IMR-90 (cell line): ENCODE results near the gene NME7. TPM values are rescaled to one million over a fixed set of nuclear protein-coding genes. Genes with fewer than 3 reads are reported as not detected.

Experiments used
- ATAC-seq: fragments of 200-7000 bp; cut with Tn5 transposase; 2 replicates; pipeline ENCODE4 v1.9.1; 2020; ENCODE audit warnings: low read depth, mild to moderate bottlenecking, moderate library complexity
- BruUV-seq: library from RNA; stranded (reverse); fragments of 400-500 nt; replicated peaks from 2 replicates; lab custom pipeline; 2021; lab: Mats Ljungman, UMichigan
- CTCF ChIA-PET: fragments of 300-600 bp; formaldehyde crosslinking; extraction: SDS; loops from one replicate; lab custom pipeline; 2021; ENCODE audit warnings: antibody characterized with exemption; lab: Yijun Ruan, JAX
- POLR2A ChIA-PET: fragments of 300-600 bp; sonication (Branson Sonifier 250); formaldehyde crosslinking; loops from one replicate; lab custom pipeline; 2022; ENCODE audit warnings: antibody characterized with exemption; ENCODE audit not compliant: unreplicated experiment; lab: Charles Lee
- DNase-seq: peaks from one replicate; pipeline ENCODE4 v3.0.0; 2013
- H2AFZ ChIP-seq: replicated peaks from 2 replicates; pipeline ENCODE3; 2013; ENCODE audit warnings: low read length, mild to moderate bottlenecking; ENCODE audit not compliant: poor library complexity
- H2AK5ac ChIP-seq: 2 replicates; pipeline ENCODE4 v1.6.1; 2013; ENCODE audit warnings: low read depth, low read length, inconsistent platforms
- H2AK9ac ChIP-seq: replicated peaks from 2 replicates; pipeline ENCODE3; 2013; ENCODE audit warnings: mild to moderate bottlenecking, low read depth, low read length, moderate library complexity; ENCODE audit not compliant: poor library complexity
- H2BK120ac ChIP-seq: 2 replicates; pipeline ENCODE4 v1.6.1; 2013; ENCODE audit warnings: low read depth, low read length, inconsistent platforms
- H2BK15ac ChIP-seq: 3 replicates; pipeline ENCODE4 v1.6.1; 2013; ENCODE audit warnings: low read depth, low read length, inconsistent platforms
- H2BK20ac ChIP-seq: 2 replicates; pipeline ENCODE4 v1.6.1; 2013; ENCODE audit warnings: low read depth, mild to moderate bottlenecking, inconsistent platforms, low read length, moderate library complexity
- H2BK5ac ChIP-seq: 2 replicates; pipeline ENCODE4 v1.6.1; 2013; ENCODE audit warnings: mild to moderate bottlenecking, low read depth, low read length, inconsistent platforms; ENCODE audit not compliant: poor library complexity, severe bottlenecking
- H3K14ac ChIP-seq: replicated peaks from 2 replicates; pipeline ENCODE4 v1.6.1; 2013; ENCODE audit warnings: low read depth, low read length, inconsistent platforms
- H3K18ac ChIP-seq: 2 replicates; pipeline ENCODE4 v1.6.1; 2013; ENCODE audit warnings: low read depth, low read length, control low read depth
- H3K23ac ChIP-seq: 2 replicates; pipeline ENCODE4 v1.6.1; 2013; ENCODE audit warnings: low read depth, low read length, inconsistent platforms
- H3K27ac ChIP-seq: 2 replicates; pipeline ENCODE4 v1.5.1; 2013; ENCODE audit warnings: mild to moderate bottlenecking, control low read depth, low read length; ENCODE audit not compliant: insufficient read depth
- H3K27me3 ChIP-seq: 2 replicates; pipeline ENCODE4 v1.6.1; 2013; ENCODE audit warnings: low read length; ENCODE audit not compliant: control insufficient read depth, insufficient read depth
- H3K36me3 ChIP-seq: 2 replicates; pipeline ENCODE4 v1.6.1; 2013; ENCODE audit warnings: low read length, mixed read lengths; ENCODE audit not compliant: control insufficient read depth, insufficient read depth
- H3K4ac ChIP-seq: 2 replicates; pipeline ENCODE4 v1.6.1; 2013; ENCODE audit warnings: low read depth, low read length, inconsistent platforms
- H3K4me1 ChIP-seq: 2 replicates; pipeline ENCODE4 v1.6.1; 2013; ENCODE audit warnings: low read length, mixed read lengths; ENCODE audit not compliant: control insufficient read depth, insufficient read depth
- H3K4me2 ChIP-seq: 2 replicates; pipeline ENCODE4 v1.6.1; 2013; ENCODE audit warnings: low read depth, mild to moderate bottlenecking, control low read depth, low read length, moderate library complexity
- H3K4me3 ChIP-seq: 2 replicates; pipeline ENCODE4 v1.5.1; 2013; ENCODE audit warnings: low read depth, mild to moderate bottlenecking, control low read depth, low read length, moderate library complexity; ENCODE audit not compliant: insufficient read depth
- H3K56ac ChIP-seq: 2 replicates; pipeline ENCODE4 v1.6.1; 2013; ENCODE audit warnings: low read length, inconsistent platforms; ENCODE audit not compliant: insufficient read depth; ENCODE audit errors: extremely low read depth
- H3K79me1 ChIP-seq, 2 experiments: 2 replicates each; pipeline ENCODE4 v1.6.1; 2013; ENCODE audit warnings: low read length in 2 of 2, inconsistent platforms in 1 of 2, low read depth in 1 of 2
- H3K9ac ChIP-seq: 2 replicates; pipeline ENCODE4 v1.6.1; 2013; ENCODE audit warnings: low read depth, low read length, control low read depth
- H3K9me1 ChIP-seq: 2 replicates; pipeline ENCODE4 v1.6.1; 2013; ENCODE audit warnings: low read length, inconsistent platforms; ENCODE audit not compliant: insufficient read depth
- H3K9me3 ChIP-seq: 2 replicates; pipeline ENCODE4 v1.6.1; 2013; ENCODE audit warnings: low read length; ENCODE audit not compliant: control insufficient read depth, insufficient read depth
- H4K20me1 ChIP-seq: 2 replicates; pipeline ENCODE4 v1.6.1; 2013; ENCODE audit warnings: low read length, inconsistent platforms; ENCODE audit not compliant: insufficient read depth
- H4K5ac ChIP-seq: 2 replicates; pipeline ENCODE4 v1.6.1; 2013; ENCODE audit warnings: mild to moderate bottlenecking, low read depth, low read length, control low read depth
- H4K8ac ChIP-seq, 2 experiments: 2 replicates each; pipeline ENCODE4 v1.6.1; 2013; ENCODE audit warnings: low read depth in 2 of 2, low read length in 2 of 2, control low read depth in 1 of 2, inconsistent platforms in 1 of 2
- H4K91ac ChIP-seq: 2 replicates; pipeline ENCODE4 v1.6.1; 2013; ENCODE audit warnings: low read depth, low read length, inconsistent platforms; ENCODE audit not compliant: insufficient read depth
- CHD1 ChIP-seq: IDR thresholded peaks from 2 replicates; pipeline ENCODE4 v1.6.1; 2012; ENCODE audit warnings: low read depth, low read length, improper control_type of control experiment
- MAFK ChIP-seq: IDR thresholded peaks from 2 replicates; pipeline ENCODE4 v1.6.1; 2012; ENCODE audit warnings: low read depth, low read length, improper control_type of control experiment
- dilution Hi-C: fragments of 300-500 bp; cut with HindIII; formaldehyde crosslinking; loops from one replicate; pipeline ENCODE4 v1.14.3; 2018; ENCODE audit warnings: low sequenced_read_pairs; ENCODE audit not compliant: unreplicated experiment
- in situ Hi-C: fragments of 300-500 bp; cut with MboI; formaldehyde crosslinking; loops from 3 replicates; pipeline ENCODE4 v1.14.3; 2019; ENCODE audit warnings: low sequenced_read_pairs, inconsistent platforms, mixed read lengths
- intact Hi-C: fragments of 100-400 bp; cut with micrococcal nuclease; formaldehyde crosslinking; loops from 2 replicates; pipeline ENCODE4 v1.10.0; 2022
- polyA plus RNA-seq, 3 experiments: library from polyadenylated mRNA; depleted of rRNA; stranded (reverse); fragments of >200 nt; gene quantifications; 2 replicates each; pipeline ENCODE4 v1.2.3, GENCODE V29; 2012; ENCODE audit warnings: low replicate concordance in 1 of 3
- total RNA-seq: library from RNA; depleted of rRNA; stranded (reverse); fragments of >200 nt; gene quantifications from 2 replicates; pipeline ENCODE4 v1.2.3, GENCODE V29; 2012

NME7 gene
- total and polyA plus RNA-seq, 2 of the 4 experiments (the other 2 are of a cell fraction) = 18.3 to 22.4 TPM

DNA sequence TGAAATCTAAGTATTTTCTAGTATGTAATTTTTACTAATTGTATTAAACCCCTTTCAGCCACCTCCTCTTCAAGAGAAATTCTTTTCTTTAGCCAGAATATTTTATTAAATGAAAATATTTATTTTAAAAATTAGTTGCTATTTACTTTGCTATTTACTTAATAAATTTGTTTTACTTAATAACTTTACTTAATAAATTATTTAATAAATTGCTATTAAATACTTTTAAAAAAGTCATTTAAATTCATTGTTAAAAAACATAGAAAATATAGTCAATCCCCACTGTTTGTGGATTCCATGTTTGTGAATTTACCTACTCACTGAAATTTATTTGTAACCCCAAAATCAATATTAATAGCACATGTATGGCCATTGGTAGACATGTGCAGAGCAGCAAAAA, 155.5 kb downstream of the NME7 start:
- intact Hi-C loops = no loop called here
- CTCF ChIA-PET = interaction anchor here (0.6 kb wide), 1 partner anchor 47 kb away, joined by 4 read pairs; no protein-coding TSS in a partner anchor

More for the DNA sequence above, 155.5 kb downstream of the NME7 start:
- no peak overlapping the region for H2AK9ac ChIP-seq
- no peak for TF ChIP-seq MAFK
- TF ChIP-seq CHD1 = no peak
- no peak overlapping the region for H3K27ac ChIP-seq
- H3K18ac ChIP-seq = no peak overlapping the region
- no peak overlapping the region for H2BK15ac ChIP-seq
- no peak overlapping the region for H3K9ac ChIP-seq
- no peak overlapping the region for H3K4me3 ChIP-seq
- H3K4me2 ChIP-seq = no peak overlapping the region
- H3K4me1 ChIP-seq = no peaks in the 10 kb centered on the region
- POLR2A ChIA-PET = no interaction called here
- no peak overlapping the region for H2AFZ ChIP-seq
- no peak overlapping the region for H2BK120ac ChIP-seq
- ATAC-seq (no peak), DNase-seq (no peak)
- no peak overlapping the region for H3K14ac ChIP-seq
- BruUV-seq = no TSS peak
- H4K8ac ChIP-seq = no peak overlapping the region
- no peak overlapping the region for H4K5ac ChIP-seq
- H2AK5ac ChIP-seq = no peak overlapping the region
- H3K56ac ChIP-seq = no peak overlapping the region
- H3K23ac ChIP-seq = no peak overlapping the region
- no peak overlapping the region for H2BK20ac ChIP-seq
- dilution Hi-C loops = no loop called here
- H3K27me3 ChIP-seq = no peaks in the 10 kb centered on the region
- no peaks in the 10 kb centered on the region for H3K79me1 ChIP-seq
- H4K20me1 ChIP-seq = no peaks in the 10 kb centered on the region
- no peak overlapping the region for H3K4ac ChIP-seq
- H4K91ac ChIP-seq = no peak overlapping the region
- no peaks in the 10 kb centered on the region for H3K9me3 ChIP-seq
- in situ Hi-C loops = no loop called here
- no peaks in the 10 kb centered on the region for H3K36me3 ChIP-seq
- no peaks in the 10 kb centered on the region for H3K9me1 ChIP-seq
- no peak overlapping the region for H2BK5ac ChIP-seq
